Measurements from ENCODE around the gene KRT34.
"Not testable (repeated sequence)": the region's sequence is repeated elsewhere in the genome, so short reads cannot be mapped to it uniquely, and the experiment has no call there.

KRT34 gene

GRCh38 chr17:41381943-41382342, at the start of gene KRT34:
Gene KRT34, minus strand, starts transcription at chr17:41382306. Its CDS starts 60 bp downstream, at chr17:41382246.
- not testable (repeated sequence) for DNase-seq

- not testable (repeated sequence) for DNase-seq
These were observed 48.3 kb upstream of the KRT34 start for GRCh38 chr17:41430376-41430775.

GRCh38 chr17:41429667-41430066, 47.6 kb upstream of the KRT34 start:
- DNase-seq, result no peak

- no peak for DNase-seq
These were observed 46.6 kb upstream of the KRT34 start for GRCh38 chr17:41428591-41429291.

GRCh38 chr17:41424111-41424635, 42.1 kb upstream of the KRT34 start, which contains the start of gene KRT37:
Gene KRT37, minus strand, starts transcription at chr17:41424585. Its CDS starts 62 bp downstream, at chr17:41424523.
- DNase-seq, result no peak

GRCh38 chr17:41422586-41422985, 40.5 kb upstream of the KRT34 start:
- not testable (repeated sequence) for DNase-seq

- no peak for DNase-seq
These were observed 39.5 kb upstream of the KRT34 start for GRCh38 chr17:41421617-41422016.

- DNase-seq, result no peak
These were observed 39.0 kb upstream of the KRT34 start for GRCh38 chr17:41421116-41421515.

- no peak for DNase-seq
These were observed 38.0 kb upstream of the KRT34 start for GRCh38 chr17:41420134-41420533.

- no peak for DNase-seq
These were observed 37.6 kb upstream of the KRT34 start for GRCh38 chr17:41419716-41420115.

GRCh38 chr17:41418116-41418860, 36.2 kb upstream of the KRT34 start:
- DNase-seq, result no peak

- peak; percentile 4 for DNase-seq
These were observed 35.5 kb upstream of the KRT34 start for GRCh38 chr17:41417576-41418015.

- no peak for DNase-seq
These were observed 35.0 kb upstream of the KRT34 start for GRCh38 chr17:41417127-41417526.

GRCh38 chr17:41416479-41416878, 34.4 kb upstream of the KRT34 start:
- no peak for DNase-seq

GRCh38 chr17:41415833-41416335, 33.8 kb upstream of the KRT34 start:
- no peak for DNase-seq

- no peak for DNase-seq
These were observed 33.3 kb upstream of the KRT34 start for GRCh38 chr17:41415411-41415810.

- no peak for DNase-seq
These were observed 31.9 kb upstream of the KRT34 start for GRCh38 chr17:41413982-41414381.

GRCh38 chr17:41413353-41413957, 31.3 kb upstream of the KRT34 start:
- DNase-seq, result no peak

- no peak for DNase-seq
These were observed 29.1 kb upstream of the KRT34 start for GRCh38 chr17:41411072-41411840.

GRCh38 chr17:41407226-41407625, 25.1 kb upstream of the KRT34 start:
- DNase-seq, result no peak

GRCh38 chr17:41406205-41406604, 24.1 kb upstream of the KRT34 start:
- DNase-seq, result no peak

- no peak for DNase-seq
These were observed 22.0 kb upstream of the KRT34 start for GRCh38 chr17:41404024-41404671.

Measured in NCI-H146 (cell line).